ENCODE data around the gene CMIP.
"Not testable (repeated sequence)": the region's sequence is repeated elsewhere in the genome, so short reads cannot be mapped to it uniquely, and the experiment has no call there.

Gene CMIP

GRCh38 chr16:81422153-81422552 is 22.5 kb upstream of the CMIP start:
- DNase-seq, result not testable (repeated sequence)

GRCh38 chr16:81424771-81425170 is 19.8 kb upstream of the CMIP start:
- DNase-seq, result no peak

GRCh38 chr16:81427219-81427618 is 17.4 kb upstream of the CMIP start:
- no peak for DNase-seq

- DNase-seq, result no peak
These were observed 15.5 kb upstream of the CMIP start for GRCh38 chr16:81429045-81429521.

- no peak for DNase-seq
These were observed 12.9 kb upstream of the CMIP start for GRCh38 chr16:81431554-81432353.

GRCh38 chr16:81432937-81433557 is 11.6 kb upstream of the CMIP start:
- no peak for DNase-seq

- no peak for DNase-seq
These were observed 9.5 kb upstream of the CMIP start for GRCh38 chr16:81435103-81435502.

- DNase-seq, result no peak
These were observed 9.0 kb upstream of the CMIP start for GRCh38 chr16:81435567-81435966.

GRCh38 chr16:81436386-81436785 is 8.2 kb upstream of the CMIP start:
- DNase-seq, result no peak

- no peak for DNase-seq
These were observed 6.7 kb upstream of the CMIP start for GRCh38 chr16:81437865-81438264.

- no peak for DNase-seq
These were observed 3.5 kb upstream of the CMIP start for GRCh38 chr16:81440888-81441761.

GRCh38 chr16:81442220-81442915 is 2.2 kb upstream of the CMIP start:
- no peak for DNase-seq

- no peak for DNase-seq
These were observed 1.5 kb upstream of the CMIP start for GRCh38 chr16:81442916-81443687.

- no peak for DNase-seq
These were observed 740 bp upstream of the CMIP start for GRCh38 chr16:81443688-81444447.

GRCh38 chr16:81445143-81445961 is 744 bp downstream of the CMIP start:
- no peak for DNase-seq

GRCh38 chr16:81445966-81446906 is 1.6 kb downstream of the CMIP start:
- DNase-seq, result no peak

GRCh38 chr16:81446907-81447268 is 2.3 kb downstream of the CMIP start:
- no peak for DNase-seq

GRCh38 chr16:81447383-81448101 is 2.9 kb downstream of the CMIP start:
- DNase-seq, result no peak

Data from NCI-H1694 (cell line).